HG03575 (cell line): ENCODE results near the gene TMEM242.
"Not testable (repeated sequence)": the region's sequence is repeated elsewhere in the genome, so short reads cannot be mapped to it uniquely, and the experiment has no call there.

Experiments used
- ATAC-seq: cut with Tn5 transposase; IDR thresholded peaks from one replicate; pipeline ENCODE4 v1.9.1; 2021; ENCODE audit not compliant: unreplicated experiment, insufficient number of reproducible peaks, low FRiP score; ENCODE audit errors: extremely low read depth

The TMEM242 gene

DNA sequence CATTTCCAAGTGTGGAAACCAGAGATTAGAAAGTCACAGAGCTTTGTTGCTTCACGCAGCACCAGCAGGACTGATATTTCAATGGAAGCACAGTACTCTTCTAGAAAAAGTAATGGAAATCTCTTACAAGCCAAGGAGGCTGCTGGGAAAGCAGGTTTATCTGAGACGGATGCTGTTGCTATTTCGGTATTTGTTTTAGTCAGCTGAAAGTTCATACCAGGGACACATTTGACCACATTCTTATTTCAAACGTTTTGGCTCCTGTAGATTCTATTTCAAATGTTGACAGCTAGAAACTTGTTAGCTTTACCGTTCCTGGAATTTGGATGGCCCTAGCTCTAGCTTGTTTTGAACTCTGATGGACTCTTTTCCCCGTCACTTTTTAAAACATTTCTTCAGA is 3.7 kb upstream of the TMEM242 start:
- ATAC-seq, result no peak

GRCh38 chr6:157325069-157325805 is 1.9 kb upstream of the TMEM242 start:
- no peak for ATAC-seq

- peak; percentile 17 for ATAC-seq
Observed at GRCh38 chr6:157323966-157324300, 614 bp upstream of the TMEM242 start.

- no peak for ATAC-seq
Observed at GRCh38 chr6:157322792-157323254, 496 bp downstream of the TMEM242 start.

DNA sequence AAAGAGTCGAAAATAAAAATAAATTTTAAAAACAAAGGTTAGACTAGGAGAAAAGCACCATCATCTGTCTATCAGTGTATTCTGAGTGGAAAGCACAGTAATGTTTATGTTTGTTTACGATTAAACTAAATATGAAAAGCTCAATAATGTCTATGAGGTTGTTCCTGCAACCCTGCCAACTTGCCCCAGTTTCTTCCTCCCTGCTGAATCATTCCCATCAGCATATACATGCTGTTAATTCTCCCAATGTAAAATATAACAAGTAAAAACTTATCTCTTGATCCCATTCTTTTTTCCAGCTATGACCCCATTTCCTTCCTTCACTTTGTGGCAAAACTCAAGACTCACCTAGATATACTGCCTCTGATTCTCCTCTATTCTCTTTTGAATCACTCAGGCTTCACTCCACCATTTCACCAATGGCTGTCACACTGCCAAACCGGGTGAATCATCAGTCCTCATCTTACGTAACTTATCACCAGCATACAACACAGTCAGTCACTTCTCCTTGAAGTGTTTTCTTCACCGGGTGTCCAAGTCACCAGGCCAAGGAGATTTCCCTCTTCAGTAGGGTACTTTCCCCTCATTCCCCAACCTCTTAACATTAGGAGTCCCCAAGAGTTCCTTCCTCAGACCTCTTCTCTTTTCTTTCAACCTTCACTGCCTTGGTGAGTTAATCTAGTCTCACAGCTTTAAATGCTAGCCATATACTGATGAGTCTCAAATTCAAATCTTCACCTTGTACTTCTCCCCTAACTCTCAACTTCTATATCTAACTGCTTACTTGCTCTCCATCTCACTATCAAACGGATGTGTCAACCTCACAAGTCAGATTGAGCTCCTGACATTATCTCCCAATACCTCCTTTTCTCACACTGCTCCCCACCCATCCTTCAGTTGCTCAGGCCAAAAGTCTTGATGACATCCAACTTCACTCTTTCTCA is 6.2 kb downstream of the TMEM242 start:
- no peak for ATAC-seq

DNA sequence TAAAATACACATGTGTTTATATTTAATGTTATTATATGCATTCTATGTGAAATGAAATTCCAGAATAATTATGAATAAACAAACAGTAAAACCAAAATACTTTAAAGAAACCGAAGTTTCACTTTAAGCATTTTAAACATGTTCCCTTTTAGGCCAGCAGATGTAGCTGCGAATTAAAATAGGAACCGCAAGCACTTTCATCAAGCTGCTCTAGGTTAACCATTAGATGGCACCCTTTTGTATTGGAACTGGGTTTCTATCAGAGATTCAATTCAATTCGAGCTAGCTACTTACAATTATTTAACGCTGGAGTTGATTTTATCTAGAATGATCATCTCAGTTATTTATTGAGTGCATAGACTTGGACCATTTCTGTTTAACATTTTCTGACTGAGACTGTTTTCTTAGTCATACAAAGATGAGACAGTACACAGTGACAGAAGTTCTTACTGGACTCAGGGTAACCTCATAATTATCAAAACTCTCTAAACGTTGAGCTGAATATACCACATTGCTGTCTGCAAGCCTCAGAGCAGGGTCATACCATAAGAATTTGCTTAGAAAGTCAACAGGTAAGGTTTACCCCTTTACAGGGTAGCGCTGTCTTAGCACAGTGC is 8.5 kb downstream of the TMEM242 start:
- ATAC-seq, result no peak

DNA sequence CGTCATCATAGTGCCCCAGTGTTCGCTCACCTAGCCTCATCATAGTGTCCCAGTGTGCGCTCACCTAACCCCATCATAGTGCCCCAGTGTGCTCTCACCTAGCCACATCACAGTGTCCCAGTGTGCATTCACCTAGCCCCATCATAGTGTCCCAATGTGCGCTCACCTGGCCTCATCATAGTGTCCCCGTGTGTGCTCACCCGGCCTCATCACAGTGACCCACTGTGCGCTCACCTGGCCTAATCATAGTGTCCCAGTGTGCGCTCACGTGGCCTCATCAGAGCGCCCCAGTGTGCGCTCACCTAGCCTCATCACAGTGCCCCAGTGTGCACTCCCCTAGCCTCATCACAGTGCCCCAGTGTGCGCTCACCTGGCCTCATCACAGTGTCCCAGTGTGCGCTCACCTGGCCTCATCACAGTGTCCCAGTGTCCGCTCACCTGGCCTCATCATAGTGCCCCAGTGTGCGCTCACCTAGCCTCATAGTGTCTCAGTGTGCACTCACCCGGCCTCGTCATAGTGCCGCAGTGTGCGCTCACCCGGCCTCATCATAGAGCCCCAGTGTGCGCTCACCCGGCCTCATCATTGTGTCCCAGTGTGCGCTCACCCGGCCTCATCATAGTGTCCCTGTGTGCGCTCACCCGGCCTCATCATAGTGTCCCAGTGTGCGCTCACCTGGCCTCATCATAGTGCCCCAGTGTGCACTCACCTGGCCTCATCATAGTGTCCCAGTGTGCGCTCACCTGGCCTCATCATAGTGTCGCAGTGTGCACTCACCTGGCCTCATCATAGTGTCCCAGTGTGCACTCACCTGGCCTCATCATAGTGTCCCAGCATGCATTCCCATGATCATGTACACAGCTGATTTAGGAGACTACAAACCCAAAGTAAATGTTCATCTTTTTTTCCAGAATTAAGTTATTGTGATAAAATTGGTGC is 9.5 kb downstream of the TMEM242 start:
- ATAC-seq, result no peak

- no peak for ATAC-seq
Observed at GRCh38 chr6:157312757-157313156, 10.6 kb downstream of the TMEM242 start.

- not testable (repeated sequence) for ATAC-seq
Observed at GRCh38 chr6:157310693-157311092, 12.6 kb downstream of the TMEM242 start.

- ATAC-seq, result no peak
Observed at GRCh38 chr6:157307661-157308060, 15.7 kb downstream of the TMEM242 start.

DNA sequence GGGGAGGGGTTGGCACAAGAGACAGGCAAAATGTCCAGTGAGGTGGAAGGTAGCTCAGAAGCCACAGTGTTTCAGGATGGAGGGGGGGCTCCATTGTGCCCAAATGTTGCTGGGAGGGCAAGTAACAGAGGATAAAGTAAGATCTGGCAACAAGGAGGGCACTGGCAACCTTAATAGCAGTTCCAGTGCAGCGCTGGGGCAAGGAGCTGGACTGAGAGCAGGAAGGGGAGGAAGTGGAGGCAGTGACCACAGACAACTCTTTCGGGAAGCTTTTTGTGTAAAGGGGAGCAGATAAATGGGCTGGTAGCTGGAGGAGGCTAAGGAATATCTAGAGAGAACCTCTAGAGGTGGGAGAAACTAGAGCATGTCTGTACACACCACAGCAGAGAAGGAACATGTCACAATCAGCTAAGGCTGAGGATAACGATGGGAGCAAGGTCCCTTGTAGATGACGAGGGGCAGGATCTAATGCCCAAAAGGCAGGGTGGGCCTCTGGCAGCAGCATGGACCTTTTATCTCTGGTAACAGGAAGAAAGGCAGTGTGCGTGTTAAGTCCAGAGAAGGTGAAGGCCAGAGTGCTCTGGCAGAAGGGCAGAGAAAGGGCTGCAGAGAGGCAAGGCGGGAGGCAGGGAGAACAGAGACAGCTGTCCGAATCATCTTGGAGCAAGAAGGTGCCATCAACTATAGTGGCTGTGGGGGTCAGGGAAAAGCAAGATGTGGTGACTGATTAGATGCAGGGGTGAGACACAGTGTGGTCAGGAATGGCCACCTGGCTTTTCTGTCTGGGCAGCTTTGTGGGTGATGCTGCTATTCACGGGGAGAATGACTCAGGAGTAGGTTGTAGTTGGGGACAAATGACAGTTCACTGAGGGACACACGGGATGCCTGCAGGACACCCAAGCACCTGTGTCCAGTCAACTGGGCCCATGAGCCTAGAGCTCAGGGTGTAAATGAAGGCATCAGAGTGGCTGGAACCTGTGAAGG is 17.4 kb downstream of the TMEM242 start:
- no peak for ATAC-seq

DNA sequence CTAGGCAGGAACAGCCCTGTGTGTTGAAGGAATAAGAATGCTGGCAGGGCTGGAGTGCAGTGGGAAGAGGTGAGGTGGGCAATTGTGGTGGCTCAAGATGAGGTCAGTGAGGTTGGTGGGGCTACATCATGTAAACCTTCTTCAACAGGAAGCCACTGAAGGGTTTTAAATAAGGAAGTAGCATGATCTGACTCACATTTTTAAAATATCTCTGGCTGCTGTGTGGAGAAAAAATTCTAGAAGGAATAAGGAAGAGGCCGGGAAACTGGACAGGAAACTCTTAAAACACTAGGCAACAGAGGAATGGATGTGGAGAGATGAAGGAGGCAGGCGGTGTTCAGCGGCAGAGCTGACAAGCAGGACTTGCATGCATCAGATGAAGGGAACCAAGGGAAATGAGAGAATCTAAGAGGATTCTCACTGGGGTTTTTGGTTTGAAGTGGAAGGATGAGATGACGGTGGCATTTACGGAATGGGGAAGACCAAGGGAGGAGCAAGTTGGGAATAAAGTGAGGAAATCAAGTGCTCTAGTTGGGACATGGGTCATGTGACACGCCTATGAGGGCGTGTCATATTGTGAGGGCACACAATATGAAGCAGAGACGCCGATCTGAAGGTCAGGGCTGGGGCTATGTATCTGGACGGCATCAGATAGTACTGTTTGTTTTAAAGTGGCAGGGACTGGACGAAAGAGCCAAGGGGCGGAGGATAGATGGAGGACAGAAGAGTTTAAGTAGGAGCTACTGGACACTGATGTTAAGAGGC is 18.2 kb downstream of the TMEM242 start:
- no peak for ATAC-seq

DNA sequence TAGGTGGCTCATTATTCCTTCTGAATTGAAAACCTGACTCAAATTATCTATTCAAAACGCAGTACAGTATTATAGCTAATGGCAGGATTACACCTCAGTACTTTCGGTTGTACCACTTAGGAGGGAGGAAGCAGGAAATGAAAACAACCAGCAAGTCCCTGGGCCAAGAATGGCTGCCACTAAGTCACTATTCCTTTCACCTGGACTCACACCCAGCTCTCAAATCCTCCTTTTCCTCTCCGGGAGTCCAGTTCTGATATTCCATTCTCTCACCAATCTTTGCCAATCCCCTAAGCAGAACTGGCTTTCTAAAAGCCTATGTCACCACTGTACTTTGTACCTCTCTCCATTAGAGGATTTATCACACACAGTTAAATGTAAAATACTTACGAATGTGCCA is 20.6 kb downstream of the TMEM242 start:
- no peak for ATAC-seq

- no peak for ATAC-seq
Observed at GRCh38 chr6:157300436-157300835, 22.9 kb downstream of the TMEM242 start.

- no peak for ATAC-seq
Observed at GRCh38 chr6:157300006-157300405, 23.3 kb downstream of the TMEM242 start.

DNA sequence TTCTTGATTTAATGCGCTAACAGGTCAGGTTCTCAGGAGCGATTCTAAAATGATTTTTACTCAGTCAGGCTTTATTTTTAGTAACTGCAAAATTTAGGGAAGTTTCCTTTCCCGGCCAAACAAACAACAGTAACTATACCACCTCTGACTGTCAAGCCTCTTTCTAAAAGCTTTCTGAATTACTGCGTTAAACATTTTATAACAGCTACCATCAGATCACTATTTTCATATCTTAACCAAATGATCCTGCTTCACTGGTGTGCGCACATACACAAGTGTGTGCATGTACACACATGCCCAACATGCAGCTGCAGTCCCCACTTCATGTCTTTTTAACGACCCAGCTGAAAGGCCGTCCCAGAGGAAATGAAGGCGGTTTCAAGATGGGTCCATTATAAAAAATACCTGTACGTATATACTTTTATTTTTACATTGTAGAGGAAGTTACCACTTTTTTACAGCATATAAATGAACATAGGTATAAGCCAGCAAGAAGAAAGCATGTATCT is 25.0 kb downstream of the TMEM242 start:
- ATAC-seq, result no peak

GRCh38 chr6:157294654-157295053 is 28.7 kb downstream of the TMEM242 start:
- ATAC-seq, result no peak
